Pancreas (tissue), 10 donors: ENCODE measurements around the gene RERG. TPM values are rescaled to one million over a fixed set of nuclear protein-coding genes. Genes with fewer than 3 reads are reported as not detected.

Source experiments
- ATAC-seq, 4 donors: fragments of 200-7000 bp; cut with Tn5 transposase; one replicate each; pipeline versions ENCODE4 v1.8.0 to v1.9.1; 2020; ENCODE audit warnings: mild to moderate bottlenecking in 4 of 4, moderate library complexity in 4 of 4
- DNase-seq, 6 donors: peaks; one replicate each; pipeline ENCODE4 v3.0.0-alpha.2; 2020
- FAIRE-seq: peaks from 2 replicates; lab custom pipeline; 2012; peaks lifted over from hg19 to GRCh38; lab: Jason Lieb, UNC
- H3K27ac ChIP-seq, 4 donors: fragments of 200-600 bp; sonication (generic); 1 replicate in 3 of 4; 2 replicates in 1 of 4; pipeline versions ENCODE4 v1.5.0 to v1.8.0; 2020
- H3K27me3 ChIP-seq, 4 donors: fragments of 200-600 bp; one replicate each; pipeline ENCODE4 v1.8.0; 2021
- H3K36me3 ChIP-seq, 3 donors: fragments of 200-600 bp; sonication (generic) in 1 of 3; one replicate each; pipeline versions ENCODE4 v1.5.0 to v1.8.0; 2020 to 2021
- H3K4me1 ChIP-seq, 3 donors: fragments of 200-600 bp; one replicate each; pipeline ENCODE4 v1.8.0; 2021
- H3K4me3 ChIP-seq, 4 donors: fragments of 200-600 bp; sonication (generic) in 2 of 4; one replicate each; pipeline versions ENCODE4 v1.5.0 to v1.8.0; 2020 to 2021
- H3K9me3 ChIP-seq, 4 donors: fragments of 200-600 bp; one replicate each; pipeline ENCODE4 v1.8.0; 2021
- CTCF ChIP-seq, 4 donors: fragments of 200-600 bp; sonication (generic) in 3 of 4; IDR thresholded peaks; one replicate each; pipeline versions ENCODE4 v1.5.0 to v1.8.0; 2021; ENCODE audit warnings: antibody characterized with exemption in 4 of 4
- WGBS, 2 donors: extraction: QIAGEN DNeasy Blood & Tissue Kit; methylation state at CpG; one replicate each; pipeline ENCODE4 v1.1.7; 2013; 5-methylcytosine and 5-hydroxymethylcytosine counted together
- intact Hi-C, 3 donors: fragments of 100-400 bp; cut with DNase I; formaldehyde crosslinking; loops; one replicate each; pipeline versions ENCODE4 v1.11.1 to v1.14.2; 2022
- polyA plus RNA-seq, 2 donors: library from polyadenylated mRNA; stranded (reverse); fragments of 200-250 nt; gene quantifications; one replicate each; pipeline ENCODE4 v1.2.3, GENCODE V29; 2013
- total RNA-seq, 6 donors: library from RNA; stranded (reverse); fragmentation: NEBNext Ultra II Directional in 4 of 6; extraction: Animal tissue kit (Norgen Biotek cat#: 25700) in 4 of 6; gene quantifications; one replicate each; pipeline versions ENCODE4 v1.2.1 to v1.2.4, GENCODE V29; 2021 to 2023
- donor health status: healthy with polysubstance abuse.
- donor health status: DM: no; HTN: no; CAD: no; lungs with moderate emphysema.
- donor health status: DM: no; HTN: no; CAD: no.
- donor health status: control.
- donor health status: control.
- donor health status: Bipolar disorder and iron deficiency.
- donor health status: DM: yes; HTN: yes; CAD: no.
- donor health status: DM: no; HTN: no; CAD: no.
- donor health status: DM: no; HTN: no; CAD: no.
- donor health status: DM: yes; HTN: yes; CAD: no.

RERG gene
- total and polyA plus RNA-seq, 8 donors = 2.0 to 10.4 (median 5.5) TPM

- FAIRE-seq = no peak
- WGBS, 2 donors = 62 to 73% methylated on average over 3 of the region's 3 CpGs
Measured at GRCh38 chr12:15192720-15193119, 28.5 kb downstream of the RERG start.

DNA sequence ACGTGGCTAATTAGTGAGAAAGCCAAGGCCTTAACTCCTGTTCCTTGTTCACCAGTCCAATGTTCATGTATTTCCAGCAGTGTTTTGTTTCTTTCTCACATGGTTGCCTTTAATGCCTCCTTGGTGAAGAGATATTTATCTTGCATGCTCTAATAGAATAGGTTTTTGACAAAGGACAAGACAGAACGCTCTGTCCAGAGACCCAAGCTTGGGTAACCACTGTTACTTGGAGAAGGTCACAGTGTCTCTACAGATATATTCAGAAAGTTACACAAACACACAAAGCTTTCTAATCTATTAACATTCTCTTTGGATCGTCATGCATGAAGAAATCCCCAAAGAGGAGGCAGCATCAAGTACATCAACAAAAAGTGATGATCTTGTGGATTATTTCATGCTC, 33.1 kb downstream of the RERG start:
- WGBS, 2 donors = 65 to 86% methylated on average over 3 of the region's 3 CpGs
- Histone ChIP-seq H3K4me1 (peaks cover 0 to 4% (median 0%) of the 10 kb centered on the region in 3 donors), H3K27ac (no peak overlapping the region), H3K4me3 (no peak overlapping the region), H3K36me3 (no peaks in the 10 kb centered on the region), H3K27me3 (no peaks in the 10 kb centered on the region), H3K9me3 (no peaks in the 10 kb centered on the region)
- no peak for FAIRE-seq
- ATAC-seq = no peak
- intact Hi-C loops = no loop called here
- no peak for DNase-seq
- no peak for TF ChIP-seq CTCF (IDR thresholded peaks at IDR 0.05)

More at GRCh38 chr12:15192720-15193119, 28.5 kb downstream of the RERG start:
- intact Hi-C loops = no loop called here
- ATAC-seq (no peak), DNase-seq (no peak)
- no peaks in the 10 kb centered on the region for H3K27me3 ChIP-seq
- no peak overlapping the region for H3K27ac ChIP-seq
- H3K36me3 ChIP-seq = no peaks in the 10 kb centered on the region
- no peak for TF ChIP-seq CTCF (IDR thresholded peaks at IDR 0.05)
- H3K4me1 ChIP-seq = peaks cover 0 to 8% (median 0%) of the 10 kb centered on the region in 3 donors
- H3K4me3 ChIP-seq = no peak overlapping the region
- H3K9me3 ChIP-seq = no peaks in the 10 kb centered on the region

- ATAC-seq (peak in 3 of 4 donors; percentile 63 to 88 (median 67)), DNase-seq (no peak), FAIRE-seq (peak; percentile 43)
- TF ChIP-seq CTCF (IDR thresholded peaks at IDR 0.05) = no peak
- H3K36me3 ChIP-seq = no peaks in the 10 kb centered on the region
- intact Hi-C loops = no loop called here
- H3K27me3 ChIP-seq = no peaks in the 10 kb centered on the region
- peaks cover 0 to 4% (median 0%) of the 10 kb centered on the region in 3 donors for H3K4me1 ChIP-seq
- H3K27ac ChIP-seq = peak overlapping the region in 2 of 4 donors; percentile 45 to 54
- WGBS, 2 donors = 6 to 16% methylated on average over 1 of the region's 1 CpG
- H3K4me3 ChIP-seq = no peak overlapping the region
- no peaks in the 10 kb centered on the region for H3K9me3 ChIP-seq
Measured at GRCh38 chr12:15186597-15186996, 34.6 kb downstream of the RERG start.

- H3K9me3 ChIP-seq = no peaks in the 10 kb centered on the region
- H3K27me3 ChIP-seq = no peaks in the 10 kb centered on the region
- DNase-seq (no peak), FAIRE-seq (no peak), ATAC-seq (no peak)
- TF ChIP-seq CTCF (IDR thresholded peaks at IDR 0.05) = no peak
- H3K4me1 ChIP-seq = peaks cover 0 to 7% (median 0%) of the 10 kb centered on the region in 3 donors
- intact Hi-C loops = no loop called here
- no peak overlapping the region for H3K4me3 ChIP-seq
- H3K36me3 ChIP-seq = no peaks in the 10 kb centered on the region
- no peak overlapping the region for H3K27ac ChIP-seq
- 50 to 58% methylated on average over 4 of the region's 4 CpGs for WGBS, 2 donors
Measured at GRCh38 chr12:15184484-15184883, 36.7 kb downstream of the RERG start.

GRCh38 chr12:15183821-15184220, 37.4 kb downstream of the RERG start:
- Histone ChIP-seq H3K27ac (no peak overlapping the region), H3K36me3 (no peaks in the 10 kb centered on the region), H3K9me3 (no peaks in the 10 kb centered on the region), H3K27me3 (no peaks in the 10 kb centered on the region), H3K4me1 (peaks cover 0 to 7% (median 0%) of the 10 kb centered on the region in 3 donors), H3K4me3 (no peak overlapping the region)
- no peak for TF ChIP-seq CTCF (IDR thresholded peaks at IDR 0.05)
- 27 to 39% methylated on average over 5 of the region's 5 CpGs for whole genome bisulfite sequencing, 2 donors
- intact Hi-C loops = no loop called here
- no peak for FAIRE-seq
- ATAC-seq = no peak
- no peak for DNase-seq
